SJSA1 (cell line): ENCODE results near the gene MKKS. TPM values are rescaled to one million over a fixed set of nuclear protein-coding genes. Genes with fewer than 3 reads are reported as not detected.
A peak's percentile ranks its signal among the peaks of the same experiment; 100 is the strongest.

Experiments
- DNase-seq, 2 experiments: peaks; one replicate each; pipeline ENCODE4 v3.0.0-alpha.2; 2015 to 2020; ENCODE audit warnings: low spot score in 2 of 2, low read depth in 1 of 2
- H3K27ac ChIP-seq: fragments of 250-450 bp; sonication (Bioruptor Pico); 2 replicates; pipeline ENCODE4 v1.5.1; 2020; ENCODE audit warnings: mild to moderate bottlenecking, moderate library complexity
- H3K27me3 ChIP-seq: fragments of 250-450 bp; sonication (Bioruptor Pico); replicated peaks from 2 replicates; pipeline ENCODE4 v1.5.1; 2020; ENCODE audit warnings: mild to moderate bottlenecking, moderate library complexity
- H3K36me3 ChIP-seq: fragments of 250-450 bp; sonication (Bioruptor Pico); 2 replicates; pipeline ENCODE4 v1.5.1; 2020; ENCODE audit warnings: mild to moderate bottlenecking
- H3K4me1 ChIP-seq: fragments of 250-450 bp; sonication (Bioruptor Pico); replicated peaks from 2 replicates; pipeline ENCODE4 v1.6.1; 2021; ENCODE audit warnings: mild to moderate bottlenecking
- H3K4me3 ChIP-seq: fragments of 250-450 bp; sonication (Bioruptor Pico); 2 replicates; pipeline ENCODE4 v1.5.1; 2020; ENCODE audit warnings: mild to moderate bottlenecking
- H3K9me3 ChIP-seq: fragments of 250-450 bp; sonication (Bioruptor Pico); replicated peaks from 2 replicates; pipeline ENCODE4 v1.5.1; 2020; ENCODE audit warnings: mild to moderate bottlenecking
- total RNA-seq: library from RNA; depleted of rRNA; stranded (reverse); fragments of >200 nt; shearing (Covaris generic); gene quantifications from 2 replicates; pipeline ENCODE4 v1.2.3, GENCODE V29; 2014; rRNA removed

MKKS gene
- total RNA-seq, 1 experiment from 2014 or later, result 11.8 TPM

- no peak overlapping the region for H3K4me3 ChIP-seq
- H3K27ac ChIP-seq, result no peak overlapping the region
- DNase-seq, result no peak
- H3K9me3 ChIP-seq, result no peaks in the 10 kb centered on the region
- H3K4me1 ChIP-seq, result peaks cover 5% of the 10 kb centered on the region
- no peaks in the 10 kb centered on the region for H3K36me3 ChIP-seq
- no peaks in the 10 kb centered on the region for H3K27me3 ChIP-seq
Measured at GRCh38 chr20:10362674-10363073, 71.3 kb downstream of the MKKS start.

- DNase-seq, result no peak
- H3K4me3 ChIP-seq, result no peak overlapping the region
- H3K36me3 ChIP-seq, result no peaks in the 10 kb centered on the region
- H3K4me1 ChIP-seq, result peaks cover 5% of the 10 kb centered on the region
- no peaks in the 10 kb centered on the region for H3K9me3 ChIP-seq
- H3K27me3 ChIP-seq, result no peaks in the 10 kb centered on the region
- H3K27ac ChIP-seq, result no peak overlapping the region
Measured at GRCh38 chr20:10360878-10361277, 73.1 kb downstream of the MKKS start.

- no peaks in the 10 kb centered on the region for H3K36me3 ChIP-seq
- peak in 1 of 2 experiments; percentile 69 for DNase-seq
- no peaks in the 10 kb centered on the region for H3K27me3 ChIP-seq
Measured at GRCh38 chr20:10359621-10360040, 74.4 kb downstream of the MKKS start.

DNA sequence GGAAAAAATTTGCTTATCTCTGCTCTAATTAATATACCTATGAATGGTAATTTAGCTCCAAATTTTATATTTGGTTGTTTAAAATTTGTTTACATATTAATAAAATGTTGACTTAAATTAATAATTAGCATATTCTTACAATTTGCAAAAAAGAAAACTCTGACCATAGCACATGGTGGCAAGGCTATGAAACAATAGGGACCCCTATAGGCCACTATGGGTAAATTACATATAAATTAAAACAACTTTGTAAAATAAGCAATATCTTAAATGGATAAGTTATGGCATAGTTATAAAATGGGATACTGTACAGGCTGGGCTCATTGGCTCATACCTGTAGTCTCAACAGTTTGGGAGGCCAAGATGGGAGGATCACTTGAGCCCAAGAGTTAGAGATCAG is 76.0 kb downstream of the MKKS start:
- H3K36me3 ChIP-seq, result no peaks in the 10 kb centered on the region
- no peak for DNase-seq
- H3K27ac ChIP-seq, result no peak overlapping the region
- H3K4me3 ChIP-seq, result no peak overlapping the region
- no peaks in the 10 kb centered on the region for H3K27me3 ChIP-seq
- H3K4me1 ChIP-seq, result peaks cover 17% of the 10 kb centered on the region
- H3K9me3 ChIP-seq, result no peaks in the 10 kb centered on the region

More at GRCh38 chr20:10359621-10360040, 74.4 kb downstream of the MKKS start:
- H3K4me3 ChIP-seq, result no peak overlapping the region
- H3K9me3 ChIP-seq, result no peaks in the 10 kb centered on the region
- no peak overlapping the region for H3K27ac ChIP-seq
- H3K4me1 ChIP-seq, result peaks cover 5% of the 10 kb centered on the region

DNA sequence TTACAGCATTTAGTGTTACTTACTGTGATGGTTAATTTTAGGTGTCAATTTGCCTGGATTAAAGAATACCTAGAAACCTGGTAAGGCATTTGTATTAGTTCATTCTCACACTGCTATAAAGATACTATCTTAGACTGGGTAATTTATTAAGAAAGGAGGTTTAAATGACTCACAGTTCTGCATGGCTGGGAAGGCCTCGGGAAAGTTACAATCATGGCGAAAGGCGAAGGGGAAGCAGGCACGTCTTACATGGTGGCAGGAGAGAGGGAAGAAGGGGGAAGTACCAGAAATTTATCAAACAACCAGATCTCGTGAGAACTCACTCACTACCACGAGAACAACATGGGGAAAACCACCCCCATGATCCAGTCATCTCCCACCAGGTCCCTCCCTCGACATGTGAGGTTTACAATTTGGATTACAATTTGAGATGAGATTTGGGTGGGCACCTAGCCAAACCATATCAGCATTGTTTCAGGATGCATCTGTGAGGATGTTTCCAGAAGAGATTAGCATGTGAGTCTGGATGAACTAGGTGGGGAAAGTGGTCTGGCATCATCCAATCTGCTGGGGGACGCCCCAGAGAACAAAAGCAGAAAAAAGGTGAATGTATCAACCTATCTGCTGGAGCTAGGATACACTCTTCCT is 76.8 kb downstream of the MKKS start:
- H3K4me3 ChIP-seq, result no peak overlapping the region
- no peaks in the 10 kb centered on the region for H3K27me3 ChIP-seq
- H3K27ac ChIP-seq, result no peak overlapping the region
- peaks cover 25% of the 10 kb centered on the region for H3K4me1 ChIP-seq
- DNase-seq, result no peak
- H3K9me3 ChIP-seq, result no peaks in the 10 kb centered on the region
- H3K36me3 ChIP-seq, result no peaks in the 10 kb centered on the region

DNA sequence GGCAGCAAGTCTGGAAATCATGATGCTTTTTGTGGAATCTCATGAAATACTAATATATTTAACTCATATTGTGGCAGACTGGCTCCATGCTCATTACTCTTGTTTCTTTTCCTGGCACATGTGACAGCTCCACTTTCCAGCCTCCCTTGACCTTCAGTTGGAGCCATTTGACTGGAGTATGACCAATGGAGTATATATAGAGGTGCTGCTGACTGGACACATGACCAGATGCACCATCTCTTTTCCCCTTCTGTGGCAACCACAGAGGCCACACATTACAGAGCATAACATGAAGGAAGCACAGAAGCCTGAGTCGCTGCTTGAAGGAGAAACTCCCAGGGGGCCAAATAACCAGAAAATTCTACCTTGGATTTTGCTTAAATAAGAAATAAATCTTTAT is 77.4 kb downstream of the MKKS start:
- no peaks in the 10 kb centered on the region for H3K36me3 ChIP-seq
- no peaks in the 10 kb centered on the region for H3K27me3 ChIP-seq
- no peak overlapping the region for H3K4me3 ChIP-seq
- H3K4me1 ChIP-seq, result peaks cover 30% of the 10 kb centered on the region
- no peak for DNase-seq
- H3K27ac ChIP-seq, result no peak overlapping the region
- no peaks in the 10 kb centered on the region for H3K9me3 ChIP-seq

DNA sequence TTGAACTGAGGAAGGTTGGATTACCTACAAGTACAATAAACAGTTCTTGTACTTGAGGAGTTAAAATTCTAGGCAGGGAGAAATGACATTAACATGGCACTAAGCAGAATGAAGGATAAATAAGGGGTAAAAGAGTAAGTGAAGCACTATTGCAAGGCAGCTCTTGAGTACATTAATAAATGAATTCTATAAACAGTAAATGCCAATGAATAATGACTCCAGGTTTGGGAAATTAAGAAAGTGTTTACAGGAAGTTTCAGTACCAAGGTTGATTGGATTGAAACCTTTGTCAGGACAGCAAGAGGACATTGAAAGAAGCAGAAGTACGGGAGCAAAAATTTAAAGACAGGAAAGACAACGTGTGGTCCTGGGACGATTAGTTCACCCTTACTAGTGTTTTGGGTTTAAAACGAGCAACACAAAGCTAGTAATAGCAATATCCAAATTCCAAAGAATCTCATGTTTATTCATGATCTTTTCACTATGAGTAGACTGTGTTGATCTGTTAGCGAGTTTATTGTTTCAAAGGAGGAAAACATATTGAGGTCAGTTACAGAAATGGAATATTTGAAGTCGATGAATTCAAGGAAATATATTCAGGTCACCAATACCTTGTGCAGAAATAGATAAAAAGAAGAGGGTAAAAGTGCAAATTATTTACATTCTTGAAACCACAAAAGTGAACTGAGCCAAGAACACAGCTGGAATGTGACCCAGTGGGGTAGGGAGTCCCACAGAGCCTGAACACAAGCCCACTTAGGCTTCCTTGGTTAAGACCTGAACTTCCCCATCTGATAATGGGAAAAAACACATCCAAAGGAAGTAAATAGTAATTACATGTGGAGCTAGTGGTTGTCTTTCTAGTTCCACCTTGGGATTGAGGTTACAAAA is 80.8 kb downstream of the MKKS start:
- H3K27ac ChIP-seq, result peak overlapping the region; percentile 85
- DNase-seq, result peak in 1 of 2 experiments; percentile 45

More for the DNA sequence above, 80.8 kb downstream of the MKKS start:
- Histone ChIP-seq H3K36me3 (no peaks in the 10 kb centered on the region), H3K4me1 (peaks cover 40% of the 10 kb centered on the region), H3K9me3 (no peaks in the 10 kb centered on the region), H3K4me3 (no peak overlapping the region), H3K27me3 (no peaks in the 10 kb centered on the region)

Other genes with a start within 250 kb of the MKKS start
- gene SNAP25, start 215.4 kb downstream of the MKKS start, total RNA-seq, result 3.9 and 13.9 TPM in 2 replicates
- 4.0 and 5.9 TPM in 2 replicates for gene SLX4IP, start 1.1 kb upstream of the MKKS start, total RNA-seq
- 40.4 and 40.9 TPM in 2 replicates for gene JAG1, start 239.8 kb upstream of the MKKS start, total RNA-seq